LNCAP (cell line): Measurements from ENCODE around the gene CENPT.

Experiments
- TF ChIP-seq, protein P1 (sequence below): fragments of 450-650 bp; IDR thresholded peaks from 2 replicates; pipeline ENCODE4 v1.5.1; 2017; ENCODE audit warnings: mild to moderate bottlenecking

The CENPT gene

DNA sequence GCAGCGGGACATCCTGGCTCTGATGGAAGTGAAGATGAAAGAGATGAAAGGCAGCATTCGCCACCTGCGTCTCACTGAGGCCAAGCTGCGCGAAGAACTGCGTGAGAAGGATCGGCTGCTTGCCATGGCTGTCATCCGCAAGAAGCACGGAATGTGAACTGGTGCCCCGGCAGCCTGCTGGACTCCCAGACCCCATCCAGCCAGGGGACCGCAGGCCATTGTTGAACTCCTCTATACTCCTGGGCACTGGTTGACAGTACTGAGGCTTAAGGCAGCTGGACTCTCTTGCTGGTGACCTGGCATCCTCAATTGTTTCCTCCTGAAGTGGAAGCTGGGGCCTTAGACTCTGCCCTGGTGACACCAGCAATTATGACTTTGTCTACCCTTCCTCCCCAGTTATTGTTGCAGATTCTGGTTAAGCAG is 4.1 kb downstream of the CENPT start:
- TF ChIP-seq, protein P1, sequence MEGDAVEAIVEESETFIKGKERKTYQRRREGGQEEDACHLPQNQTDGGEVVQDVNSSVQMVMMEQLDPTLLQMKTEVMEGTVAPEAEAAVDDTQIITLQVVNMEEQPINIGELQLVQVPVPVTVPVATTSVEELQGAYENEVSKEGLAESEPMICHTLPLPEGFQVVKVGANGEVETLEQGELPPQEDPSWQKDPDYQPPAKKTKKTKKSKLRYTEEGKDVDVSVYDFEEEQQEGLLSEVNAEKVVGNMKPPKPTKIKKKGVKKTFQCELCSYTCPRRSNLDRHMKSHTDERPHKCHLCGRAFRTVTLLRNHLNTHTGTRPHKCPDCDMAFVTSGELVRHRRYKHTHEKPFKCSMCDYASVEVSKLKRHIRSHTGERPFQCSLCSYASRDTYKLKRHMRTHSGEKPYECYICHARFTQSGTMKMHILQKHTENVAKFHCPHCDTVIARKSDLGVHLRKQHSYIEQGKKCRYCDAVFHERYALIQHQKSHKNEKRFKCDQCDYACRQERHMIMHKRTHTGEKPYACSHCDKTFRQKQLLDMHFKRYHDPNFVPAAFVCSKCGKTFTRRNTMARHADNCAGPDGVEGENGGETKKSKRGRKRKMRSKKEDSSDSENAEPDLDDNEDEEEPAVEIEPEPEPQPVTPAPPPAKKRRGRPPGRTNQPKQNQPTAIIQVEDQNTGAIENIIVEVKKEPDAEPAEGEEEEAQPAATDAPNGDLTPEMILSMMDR, result no peak

- TF ChIP-seq, protein P1, result no peak
Measured at GRCh38 chr16:67842509-67843342, 4.8 kb downstream of the CENPT start.

DNA sequence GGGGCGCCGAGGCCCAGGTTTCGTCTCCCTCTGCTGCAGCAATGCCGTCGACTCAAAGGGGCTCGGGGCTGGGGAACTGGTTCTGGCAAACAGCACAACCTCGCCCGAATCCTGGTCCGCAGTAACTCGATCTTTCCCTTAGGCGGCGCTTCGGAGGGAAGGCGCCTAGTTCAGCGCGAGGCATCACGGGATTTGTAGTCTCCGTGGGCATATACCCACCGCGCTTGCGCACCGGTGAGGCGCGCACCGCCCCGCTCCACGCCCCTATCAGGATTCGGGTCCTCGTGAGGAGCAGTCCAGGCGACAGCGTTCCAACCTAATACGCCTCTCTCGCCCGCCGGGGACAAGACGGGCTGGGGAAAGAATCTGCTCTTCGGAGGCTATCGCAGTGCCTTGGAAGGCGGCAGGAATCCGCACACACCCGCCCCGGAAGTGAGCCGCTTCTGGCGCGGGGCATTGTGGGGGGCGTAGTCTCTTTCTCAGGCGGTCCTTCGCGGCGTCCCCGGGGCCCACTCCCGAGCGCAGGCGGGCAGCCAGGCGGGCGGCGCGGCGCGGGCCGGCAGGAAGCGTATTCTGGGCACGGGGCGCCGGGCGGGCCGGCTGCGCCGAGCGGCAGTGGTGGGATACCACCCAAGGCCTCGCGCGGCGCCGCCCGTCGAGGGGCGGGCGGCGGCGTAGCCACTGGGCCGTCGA is 5.5 kb downstream of the CENPT start, which contains the start of gene THAP11:
Gene THAP11 (plus strand): TSS at position 505 of the 693 bp plus-strand sequence. CDS start 235 bp downstream, outside the sequence.
- TF ChIP-seq, protein P1, result peak; percentile 71

- TF ChIP-seq, protein P1, result no peak
Measured at GRCh38 chr16:67841198-67841815, 6.2 kb downstream of the CENPT start.

DNA sequence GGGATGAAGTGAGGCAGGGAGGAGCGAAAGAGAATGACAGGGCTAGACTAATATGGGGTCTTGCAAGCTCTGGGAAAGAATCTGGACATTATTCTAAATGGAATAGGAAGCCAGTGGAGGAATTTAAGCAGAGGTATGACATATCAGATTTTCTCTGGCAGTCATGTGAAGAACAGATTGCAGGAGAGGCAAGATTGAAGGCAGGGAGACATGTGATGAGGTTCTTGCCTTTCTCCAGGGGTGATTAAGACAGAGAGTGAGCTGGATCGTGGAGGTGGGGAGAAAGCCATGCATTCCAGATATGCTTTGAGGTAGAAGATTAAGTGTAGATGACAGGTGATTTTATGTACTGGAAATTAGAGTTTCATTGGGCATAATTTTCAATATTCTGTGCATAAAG is 9.7 kb downstream of the CENPT start:
- TF ChIP-seq, protein P1, result no peak

DNA sequence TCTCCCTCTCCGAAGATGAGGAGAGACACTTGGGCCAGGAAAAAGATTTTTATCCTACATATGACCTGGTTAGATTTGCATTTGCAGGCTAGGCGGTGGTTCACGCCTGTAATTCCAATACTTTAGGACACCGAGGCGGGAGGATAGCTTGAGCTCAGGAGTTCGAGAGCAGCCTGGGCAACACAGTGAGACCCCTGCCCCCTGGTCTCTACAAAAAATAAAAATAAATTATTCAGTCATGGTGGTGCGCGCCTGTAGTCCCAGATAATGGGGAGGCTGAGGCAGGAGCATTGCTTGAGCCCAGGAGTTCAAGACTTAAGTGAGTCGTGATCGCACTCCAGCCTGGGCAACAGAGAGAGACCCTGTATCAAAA is 13.3 kb downstream of the CENPT start:
- TF ChIP-seq, protein P1, result no peak

DNA sequence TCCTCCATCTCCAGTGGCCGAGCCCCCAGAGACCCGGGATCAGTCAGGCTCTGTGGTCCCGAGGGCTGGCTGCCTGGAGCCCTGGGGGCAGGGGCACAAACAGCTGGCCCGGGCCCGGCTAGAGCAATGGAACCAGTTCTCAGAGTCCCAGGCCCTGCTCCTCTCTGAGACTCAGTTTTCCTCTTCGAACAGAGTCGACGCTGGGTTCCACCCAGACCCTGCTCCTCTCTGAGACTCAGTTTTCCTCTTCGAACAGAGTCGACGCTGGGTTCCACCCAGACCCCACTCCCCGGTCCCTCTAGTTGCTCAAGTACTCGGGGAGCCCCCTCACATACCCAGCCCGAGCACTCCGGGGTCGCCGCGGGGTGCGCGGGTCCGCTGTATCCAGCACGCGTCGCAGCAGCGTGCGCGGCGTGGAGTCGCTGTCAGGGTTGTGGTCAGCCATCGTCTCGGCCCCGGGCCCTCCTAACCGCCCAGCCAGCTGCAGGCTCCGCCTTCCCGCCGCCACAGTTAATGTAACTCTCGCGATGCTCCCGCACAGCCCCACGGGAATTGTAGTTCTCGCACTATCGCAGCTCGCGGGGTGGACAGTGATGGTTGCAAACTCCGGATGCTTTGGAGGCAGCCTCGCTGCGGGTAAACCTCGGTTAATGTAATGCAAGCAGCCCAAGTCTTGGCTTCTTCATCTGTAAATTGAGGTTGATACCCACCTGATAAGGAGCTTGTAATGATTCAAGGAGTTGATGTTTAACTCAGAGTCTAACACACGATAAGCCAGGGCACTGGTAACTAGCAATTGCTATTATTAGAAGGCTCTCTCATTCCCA is 13.9 kb downstream of the CENPT start:
- TF ChIP-seq, protein P1, result no peak
